Epithelial cell of prostate (primary cell): ENCODE results near the gene NISCH.
A peak's percentile ranks its signal among the peaks of the same experiment; 100 is the strongest.

ENCODE experiments used
- DNase-seq: peaks from one replicate; pipeline ENCODE4 v3.0.0-alpha.2; 2011; ENCODE audit warnings: low read depth, low spot score
- H3K27ac ChIP-seq: fragments of 450-650 bp; 2 replicates; pipeline ENCODE4 v1.5.1; 2017; ENCODE audit warnings: mild to moderate bottlenecking

NISCH gene

DNA sequence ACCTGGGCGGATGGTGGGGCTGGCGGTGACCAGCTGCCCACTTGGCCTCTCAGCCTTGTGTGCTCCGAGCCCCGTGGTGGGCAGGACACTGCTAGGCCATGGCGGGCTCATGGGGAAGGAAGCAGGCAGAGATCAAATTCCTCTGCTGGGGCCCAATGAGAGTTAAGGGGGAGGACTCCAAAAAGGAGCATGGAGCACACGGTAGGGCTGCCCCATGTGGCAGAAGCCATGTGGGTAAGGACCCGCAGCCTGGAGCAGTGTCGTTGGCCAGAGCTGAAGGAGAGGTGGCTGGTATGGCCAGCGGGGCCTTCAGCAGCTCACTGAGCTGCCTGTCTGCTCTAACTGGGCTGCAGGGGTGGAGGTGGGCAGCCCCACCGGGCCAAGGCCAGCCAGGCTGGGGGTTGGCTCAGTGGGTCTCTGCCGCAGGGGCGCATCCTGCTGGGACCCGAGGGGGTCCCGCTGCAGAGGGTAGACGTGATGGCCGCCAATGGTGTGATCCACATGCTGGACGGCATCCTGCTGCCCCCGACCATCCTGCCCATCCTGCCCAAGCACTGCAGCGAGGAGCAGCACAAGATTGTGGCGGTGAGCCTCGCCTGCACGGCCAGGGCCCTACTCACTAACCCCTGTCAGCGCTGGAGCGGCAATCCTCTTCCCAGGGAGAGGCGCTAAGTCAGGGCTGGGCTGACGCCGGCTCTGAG, 51.0 kb downstream of the NISCH start:
- DNase-seq, result no peak
- H3K27ac ChIP-seq, result no peak overlapping the region

DNA sequence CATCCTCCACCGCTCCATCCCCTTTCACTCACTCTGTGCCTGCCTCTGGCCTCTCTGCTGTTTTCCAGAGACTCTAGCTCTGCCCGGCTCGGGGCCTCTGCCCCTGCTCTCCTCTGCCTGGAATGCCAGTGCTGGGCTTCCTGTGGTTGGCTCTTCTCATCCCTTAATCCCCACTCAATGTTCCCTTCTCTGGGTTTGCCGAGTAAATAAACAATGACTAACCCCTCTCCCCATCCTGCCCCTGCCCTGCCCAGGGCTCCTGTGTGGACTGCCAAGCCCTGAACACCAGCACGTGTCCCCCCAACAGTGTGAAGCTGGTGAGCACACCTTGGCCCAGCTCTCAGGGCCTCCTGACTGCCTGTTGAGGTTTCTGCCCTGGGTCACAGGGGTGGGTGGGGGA, 52.0 kb downstream of the NISCH start:
- DNase-seq, result peak; percentile 53
- H3K27ac ChIP-seq, result no peak overlapping the region

DNA sequence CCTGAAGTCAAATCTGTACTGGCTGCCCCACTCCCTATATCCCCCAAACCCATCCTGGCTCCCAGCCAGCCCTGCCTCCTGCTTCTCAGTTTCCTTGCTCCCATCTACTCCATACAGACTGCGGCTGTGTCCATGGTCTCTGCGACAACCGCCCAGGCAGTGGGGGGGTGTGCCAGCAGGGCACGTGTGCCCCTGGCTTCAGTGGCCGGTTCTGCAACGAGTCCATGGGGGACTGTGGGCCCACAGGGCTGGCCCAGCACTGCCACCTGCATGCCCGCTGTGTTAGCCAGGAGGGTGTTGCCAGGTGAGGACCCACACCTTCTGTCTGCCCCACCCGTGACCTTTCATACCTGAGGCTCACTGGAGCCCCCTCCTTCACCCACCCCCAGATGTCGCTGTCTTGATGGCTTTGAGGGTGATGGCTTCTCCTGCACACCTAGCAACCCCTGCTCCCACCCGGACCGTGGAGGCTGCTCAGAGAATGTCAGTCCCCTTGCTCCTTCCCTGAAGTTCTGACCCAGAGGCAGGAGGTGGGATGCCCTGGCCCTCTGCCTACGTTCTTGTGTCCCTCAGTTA, 54.4 kb downstream of the NISCH start:
- DNase-seq, result no peak
- H3K27ac ChIP-seq, result no peak overlapping the region

DNA sequence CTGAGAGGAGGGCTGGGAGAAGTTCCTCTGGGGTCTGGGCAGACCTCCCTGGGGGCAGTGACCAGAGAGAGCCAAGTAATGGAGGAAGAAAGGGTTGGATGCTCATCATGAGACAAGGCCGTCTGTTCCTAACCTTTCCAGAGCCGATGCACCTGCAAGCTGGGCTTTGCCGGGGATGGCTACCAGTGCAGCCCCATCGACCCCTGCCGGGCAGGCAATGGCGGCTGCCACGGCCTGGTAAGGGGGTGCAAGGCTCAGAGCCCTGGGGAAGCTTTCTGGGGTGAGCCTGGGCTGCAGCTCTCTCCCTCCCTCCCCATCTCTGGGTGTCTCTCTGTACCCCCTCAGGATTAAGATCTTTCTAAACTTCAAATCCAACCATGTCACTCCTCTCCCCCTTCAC, 56.1 kb downstream of the NISCH start:
- no peak for DNase-seq
- no peak overlapping the region for H3K27ac ChIP-seq

DNA sequence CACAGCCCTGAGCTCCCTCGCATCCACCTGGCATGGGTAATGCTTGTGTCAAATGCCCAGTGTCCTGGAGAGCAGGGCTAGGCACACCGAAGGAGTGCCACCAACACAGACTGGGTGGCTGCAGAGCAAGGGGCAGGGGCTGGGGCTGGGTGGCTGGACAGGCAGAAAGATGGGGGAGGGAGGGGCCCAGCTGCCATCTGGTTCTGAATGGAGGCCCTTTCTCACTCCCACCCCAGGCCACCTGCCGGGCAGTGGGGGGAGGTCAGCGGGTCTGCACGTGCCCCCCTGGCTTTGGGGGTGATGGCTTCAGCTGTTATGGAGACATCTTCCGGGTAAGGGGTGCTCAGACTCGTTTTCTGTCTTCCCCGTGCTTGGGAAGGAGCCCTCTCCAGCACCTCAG, 56.7 kb downstream of the NISCH start:
- no peak overlapping the region for H3K27ac ChIP-seq
- no peak for DNase-seq

DNA sequence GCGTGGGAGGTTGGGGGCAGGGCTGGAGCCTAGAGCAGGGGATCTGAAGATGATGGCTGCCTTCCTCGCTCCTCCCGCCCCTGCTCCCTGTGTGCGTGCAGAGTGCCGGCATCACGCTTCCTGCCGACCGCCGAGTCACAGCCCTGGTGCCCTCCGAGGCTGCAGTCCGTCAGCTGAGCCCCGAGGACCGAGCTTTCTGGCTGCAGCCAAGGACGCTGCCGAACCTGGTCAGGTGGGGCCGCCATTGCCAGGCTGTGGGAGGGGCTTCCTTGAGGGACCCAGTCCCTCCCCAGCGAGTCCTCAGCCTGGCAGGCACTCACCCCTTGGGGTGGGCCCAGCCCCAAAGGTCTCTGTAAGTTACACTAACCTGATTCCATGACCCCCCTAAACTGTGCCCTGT, 57.3 kb downstream of the NISCH start:
- no peak for DNase-seq
- no peak overlapping the region for H3K27ac ChIP-seq

DNA sequence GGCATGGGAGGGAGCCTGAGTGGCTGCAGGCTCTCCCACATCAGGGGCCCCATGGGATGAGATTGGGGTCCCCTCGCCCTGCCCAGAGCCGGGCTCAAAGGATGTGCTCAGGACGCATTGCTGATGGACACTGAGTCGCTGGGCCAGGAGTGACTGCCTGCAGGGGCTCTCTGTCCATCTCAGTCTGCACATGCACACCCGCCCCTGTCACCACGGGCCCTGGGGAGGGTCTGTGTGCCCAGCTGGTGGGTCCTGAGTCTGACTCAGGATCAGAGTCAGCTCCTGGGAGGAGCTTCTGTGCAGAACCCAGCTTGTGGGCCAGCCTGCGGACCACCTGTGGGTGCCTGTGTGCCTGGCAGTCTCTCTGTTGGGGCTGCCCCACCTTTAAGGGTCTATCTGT, 57.9 kb downstream of the NISCH start:
- no peak overlapping the region for H3K27ac ChIP-seq
- DNase-seq, result no peak

DNA sequence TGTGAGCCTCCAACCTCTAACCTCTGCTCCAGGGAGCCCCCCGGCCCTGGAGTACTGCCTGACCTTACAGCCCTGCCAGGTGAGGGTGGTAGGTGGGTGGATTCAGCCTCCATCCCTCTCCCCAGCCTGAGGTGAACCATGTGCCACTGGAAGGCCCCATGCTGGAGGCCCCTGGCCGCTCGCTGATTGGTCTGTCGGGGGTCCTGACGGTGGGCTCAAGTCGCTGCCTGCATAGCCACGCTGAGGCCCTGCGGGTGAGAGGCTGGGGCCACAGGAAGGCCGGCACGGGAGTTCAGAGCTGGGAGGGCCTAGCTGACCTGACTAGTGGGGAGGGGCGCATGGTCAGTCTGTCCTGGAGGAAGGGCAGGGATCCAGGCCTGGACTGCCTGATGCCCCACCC, 59.2 kb downstream of the NISCH start:
- no peak overlapping the region for H3K27ac ChIP-seq
- DNase-seq, result no peak

DNA sequence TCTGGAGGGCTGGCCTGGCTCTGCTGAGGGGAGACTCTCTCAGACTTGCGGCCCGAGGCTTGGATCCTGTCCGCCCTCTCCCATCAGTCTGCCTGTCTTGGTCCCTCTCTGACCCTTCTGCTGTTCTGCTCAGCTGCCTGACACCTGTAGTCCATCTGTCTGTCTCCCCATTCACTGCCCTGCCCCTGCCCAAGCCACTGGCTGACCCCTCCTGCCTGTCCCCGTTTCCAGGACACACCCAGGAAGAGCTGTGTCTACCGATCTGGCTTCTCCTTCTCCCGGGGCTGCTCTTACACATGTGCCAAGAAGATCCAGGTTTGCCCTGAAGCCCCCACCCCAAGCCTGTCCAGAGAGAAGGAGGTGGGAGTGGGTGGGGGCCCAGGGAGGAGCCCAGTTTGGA, 59.8 kb downstream of the NISCH start:
- H3K27ac ChIP-seq, result no peak overlapping the region

DNA sequence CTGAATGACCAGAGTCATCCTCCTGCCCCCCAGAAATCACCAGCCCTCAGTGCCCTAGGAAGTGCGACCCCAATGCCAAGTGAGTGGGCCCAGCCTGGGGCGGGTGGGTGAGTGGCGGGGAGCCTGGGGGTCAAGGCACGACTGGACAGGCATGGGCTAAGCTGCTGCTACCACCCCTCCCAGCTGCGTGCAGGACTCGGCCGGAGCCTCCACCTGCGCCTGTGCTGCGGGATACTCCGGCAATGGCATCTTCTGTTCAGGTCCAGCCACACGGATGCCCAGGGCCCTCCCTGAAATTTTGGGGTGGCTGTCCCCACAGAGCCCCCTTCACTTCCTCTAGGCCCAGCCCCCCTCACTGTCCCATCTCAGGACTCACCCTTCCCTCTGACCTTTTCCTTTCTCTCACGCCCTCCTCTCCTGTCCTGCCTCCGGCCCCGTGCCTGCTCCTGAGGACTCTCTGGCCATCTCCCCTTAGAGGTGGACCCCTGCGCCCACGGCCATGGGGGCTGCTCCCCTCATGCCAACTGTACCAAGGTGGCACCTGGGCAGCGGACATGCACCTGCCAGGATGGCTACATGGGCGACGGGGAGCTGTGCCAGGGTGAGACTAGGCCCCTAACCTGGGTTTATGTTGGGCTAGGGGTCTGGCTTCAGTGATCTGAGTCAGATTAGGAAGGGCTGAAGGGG, 61.2 kb downstream of the NISCH start:
- no peak for DNase-seq
- no peak overlapping the region for H3K27ac ChIP-seq

More for the DNA sequence above, 59.8 kb downstream of the NISCH start:
- no peak for DNase-seq

DNA sequence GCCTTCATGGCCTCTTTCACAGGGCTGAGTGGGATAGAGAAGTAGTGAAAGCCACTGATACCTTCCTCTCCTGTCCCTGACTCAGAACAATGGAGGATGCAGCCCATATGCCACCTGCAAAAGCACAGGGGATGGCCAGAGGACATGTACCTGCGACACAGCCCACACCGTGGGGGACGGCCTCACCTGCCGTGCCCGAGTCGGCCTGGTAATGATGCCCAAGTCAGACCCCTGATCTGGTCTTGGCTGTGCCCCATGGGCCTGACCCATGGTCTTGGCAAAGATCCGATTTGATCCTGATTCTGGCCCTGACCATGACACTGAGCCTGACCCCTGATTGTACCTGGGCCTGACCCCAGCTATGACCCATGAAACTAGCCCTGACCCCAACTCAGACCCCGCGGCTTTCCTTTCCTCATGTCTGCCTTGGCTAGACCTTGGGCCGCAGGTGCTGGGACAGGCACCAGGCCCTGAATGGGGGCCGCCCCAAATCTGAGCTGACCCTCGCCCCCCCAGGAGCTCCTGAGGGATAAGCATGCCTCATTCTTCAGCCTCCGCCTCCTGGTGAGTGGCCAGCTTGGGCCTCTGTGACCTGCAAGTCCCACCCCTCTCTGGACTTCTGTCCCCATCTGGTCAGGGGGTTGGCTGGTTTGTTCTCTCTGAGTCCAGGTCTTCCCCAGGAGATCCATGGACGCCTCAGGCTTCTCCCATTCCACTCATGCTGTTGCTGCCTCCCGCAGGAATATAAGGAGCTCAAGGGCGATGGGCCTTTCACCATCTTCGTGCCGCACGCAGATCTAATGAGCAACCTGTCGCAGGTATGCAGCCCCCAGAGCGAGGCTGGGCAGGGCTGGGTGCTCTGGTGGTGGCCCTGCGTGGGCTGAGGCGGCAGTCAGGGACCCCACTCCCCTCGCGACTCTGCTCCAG, 62.7 kb downstream of the NISCH start:
- no peak overlapping the region for H3K27ac ChIP-seq
- no peak for DNase-seq

DNA sequence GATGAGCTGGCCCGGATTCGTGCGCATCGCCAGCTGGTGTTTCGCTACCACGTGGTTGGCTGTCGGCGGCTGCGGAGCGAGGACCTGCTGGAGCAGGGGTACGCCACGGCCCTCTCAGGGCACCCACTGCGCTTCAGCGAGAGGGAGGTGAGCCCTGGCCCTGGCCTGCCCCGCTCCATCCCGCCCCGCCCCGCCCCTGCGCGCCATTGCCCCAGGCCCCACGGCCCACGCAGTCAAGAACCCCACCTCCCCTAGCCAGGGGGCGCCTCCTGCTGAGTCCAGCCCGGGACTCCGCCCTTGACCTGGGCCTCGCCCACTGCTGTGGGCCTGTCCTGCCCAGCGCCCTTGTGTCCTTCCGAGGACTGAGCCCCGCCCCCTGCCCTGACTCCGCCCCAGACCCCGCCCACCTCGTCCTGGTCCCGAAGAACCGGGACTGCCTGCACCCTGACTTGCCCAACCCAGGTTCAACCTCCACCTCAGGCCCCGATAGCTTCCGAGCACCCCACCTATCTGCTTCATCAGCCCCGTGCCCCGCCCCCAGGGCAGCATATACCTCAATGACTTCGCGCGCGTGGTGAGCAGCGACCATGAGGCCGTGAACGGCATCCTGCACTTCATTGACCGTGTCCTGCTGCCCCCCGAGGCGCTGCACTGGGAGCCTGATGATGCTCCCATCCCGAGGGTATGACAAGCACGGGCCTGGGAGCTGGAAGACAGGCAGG, 63.5 kb downstream of the NISCH start:
- DNase-seq, result no peak
- H3K27ac ChIP-seq, result no peak overlapping the region

DNA sequence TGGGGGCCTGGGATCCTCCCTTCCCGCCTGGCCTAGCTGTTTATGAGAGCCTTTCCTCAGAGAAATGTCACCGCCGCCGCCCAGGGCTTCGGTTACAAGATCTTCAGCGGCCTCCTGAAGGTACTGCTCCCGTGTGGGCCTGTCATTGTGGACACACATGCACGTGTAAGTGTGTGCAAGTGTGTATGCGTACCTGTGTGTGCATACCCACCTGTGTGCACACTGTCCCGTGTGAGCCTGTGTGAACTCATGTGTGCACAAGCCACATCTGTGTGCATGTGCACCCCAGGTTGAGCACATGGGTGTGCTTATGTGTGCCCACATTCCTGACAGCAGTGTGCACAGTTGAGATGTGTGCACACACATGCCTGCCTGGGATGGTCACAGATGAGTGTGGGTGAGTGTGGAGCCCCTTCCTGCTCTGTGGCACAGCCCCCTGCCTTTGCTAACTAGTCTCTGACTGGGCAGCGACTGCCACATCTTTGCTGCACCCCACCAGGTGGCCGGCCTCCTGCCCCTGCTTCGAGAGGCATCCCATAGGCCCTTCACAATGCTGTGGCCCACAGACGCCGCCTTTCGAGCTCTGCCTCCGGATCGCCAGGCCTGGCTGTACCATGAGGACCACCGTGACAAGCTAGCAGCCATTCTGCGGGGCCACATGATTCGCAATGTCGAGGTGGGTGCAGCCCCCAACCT, 64.2 kb downstream of the NISCH start:
- DNase-seq, result no peak

DNA sequence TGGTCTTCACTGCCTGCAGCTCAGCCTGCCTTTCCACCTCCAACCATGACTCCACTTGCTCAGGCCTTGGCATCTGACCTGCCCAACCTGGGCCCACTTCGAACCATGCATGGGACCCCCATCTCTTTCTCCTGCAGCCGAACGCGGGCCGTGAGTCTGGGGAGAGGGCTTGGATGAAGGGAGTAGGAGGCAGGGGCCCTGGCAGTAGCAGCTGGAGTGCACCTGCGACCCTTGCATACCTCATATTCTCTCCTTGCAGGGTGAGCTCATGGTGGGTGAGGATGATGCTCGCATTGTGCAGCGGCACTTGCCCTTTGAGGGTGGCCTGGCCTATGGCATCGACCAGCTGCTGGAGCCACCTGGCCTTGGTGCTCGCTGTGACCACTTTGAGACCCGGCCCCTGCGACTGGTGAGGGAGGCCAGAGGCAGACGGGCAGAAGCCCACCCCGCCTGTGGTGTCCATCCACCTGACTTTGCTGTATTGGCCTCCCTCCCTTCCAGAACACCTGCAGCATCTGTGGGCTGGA, 64.8 kb downstream of the NISCH start:
- DNase-seq, result no peak
- no peak overlapping the region for H3K27ac ChIP-seq

More for the DNA sequence above, 64.2 kb downstream of the NISCH start:
- H3K27ac ChIP-seq, result no peak overlapping the region

DNA sequence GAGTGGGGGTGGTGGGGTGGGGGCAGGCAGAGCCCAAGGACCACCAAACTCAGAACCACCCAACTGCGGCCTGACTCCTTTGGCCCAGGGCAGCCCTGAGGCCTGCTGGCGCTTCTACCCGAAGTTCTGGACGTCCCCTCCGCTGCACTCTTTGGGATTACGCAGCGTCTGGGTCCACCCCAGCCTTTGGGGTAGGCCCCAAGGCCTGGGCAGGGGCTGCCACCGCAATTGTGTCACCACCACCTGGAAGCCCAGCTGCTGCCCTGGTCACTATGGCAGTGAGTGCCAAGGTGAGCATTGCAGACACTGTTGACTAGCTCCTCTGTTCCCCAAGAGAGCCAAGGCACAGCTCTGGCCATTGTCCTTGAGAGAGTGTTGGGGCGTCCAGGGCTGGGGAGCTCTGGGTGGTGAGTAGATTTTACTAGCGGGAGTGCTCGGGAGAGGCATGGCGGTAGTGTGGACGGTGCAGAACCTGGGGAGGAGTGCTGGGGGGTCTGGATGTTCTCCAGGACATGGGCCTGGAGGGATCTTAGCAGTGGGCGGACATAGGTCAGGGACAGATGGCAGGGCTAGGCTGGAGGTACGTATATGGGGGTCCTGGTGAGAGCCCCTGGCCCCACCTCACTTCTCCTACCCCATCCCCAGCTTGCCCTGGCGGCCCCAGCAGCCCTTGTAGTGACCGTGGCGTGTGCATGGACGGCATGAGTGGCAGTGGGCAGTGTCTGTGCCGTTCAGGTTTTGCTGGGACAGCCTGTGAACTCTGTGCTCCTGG, 65.5 kb downstream of the NISCH start:
- DNase-seq, result no peak
- H3K27ac ChIP-seq, result no peak overlapping the region

DNA sequence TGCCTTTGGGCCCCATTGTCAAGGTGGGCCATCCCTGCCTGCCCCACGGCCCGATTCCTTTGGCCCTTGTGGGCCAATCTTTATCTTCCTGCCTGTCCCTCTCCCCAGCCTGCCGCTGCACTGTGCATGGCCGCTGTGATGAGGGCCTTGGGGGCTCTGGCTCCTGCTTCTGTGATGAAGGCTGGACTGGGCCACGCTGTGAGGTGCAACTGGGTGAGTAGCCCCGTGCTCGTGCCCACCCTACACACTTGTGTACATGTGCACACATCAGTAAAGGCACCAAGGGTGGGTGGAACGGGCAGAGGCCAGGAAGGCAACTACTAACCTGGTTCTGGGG, 66.1 kb downstream of the NISCH start:
- H3K27ac ChIP-seq, result no peak overlapping the region
- no peak for DNase-seq

DNA sequence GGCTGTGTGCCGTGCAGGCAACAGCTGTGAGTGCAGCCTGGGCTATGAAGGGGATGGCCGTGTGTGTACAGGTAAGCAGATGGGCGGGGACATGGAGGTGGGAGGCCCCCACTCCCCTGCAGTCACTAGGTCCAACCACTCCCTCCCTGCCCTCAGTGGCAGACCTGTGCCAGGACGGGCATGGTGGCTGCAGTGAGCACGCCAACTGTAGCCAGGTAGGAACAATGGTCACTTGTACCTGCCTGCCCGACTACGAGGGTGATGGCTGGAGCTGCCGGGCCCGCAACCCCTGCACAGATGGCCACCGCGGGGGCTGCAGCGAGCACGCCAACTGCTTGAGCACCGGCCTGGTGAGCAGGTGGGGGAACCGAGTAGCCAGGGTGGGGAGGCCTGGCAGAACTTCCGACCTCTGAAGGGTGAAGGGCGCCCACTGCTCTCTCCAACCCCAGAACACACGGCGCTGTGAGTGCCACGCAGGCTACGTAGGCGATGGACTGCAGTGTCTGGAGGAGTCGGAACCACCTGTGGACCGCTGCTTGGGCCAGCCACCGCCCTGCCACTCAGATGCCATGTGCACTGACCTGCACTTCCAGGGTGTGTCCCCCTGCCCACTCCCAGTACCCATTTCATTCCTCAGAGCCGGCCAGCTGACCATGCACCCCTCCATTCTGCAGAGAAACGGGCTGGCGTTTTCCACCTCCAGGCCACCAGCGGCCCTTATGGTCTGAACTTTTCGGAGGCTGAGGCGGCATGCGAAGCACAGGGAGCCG, 66.7 kb downstream of the NISCH start:
- H3K27ac ChIP-seq, result no peak overlapping the region
- no peak for DNase-seq
